CD4-positive, alpha-beta T cell treated with Interleukin-12 subunit alpha and Interleukin-12 subunit beta, for 1 hour (primary cell): ENCODE results near the gene STUB1.

ENCODE experiments used
- DNase-seq: peaks from one replicate; pipeline ENCODE4 v3.0.0-alpha.2; 2020

STUB1 gene

GRCh38 chr16:667780-668518 is 12.3 kb upstream of the STUB1 start, which contains the start of gene RHOT2:
Gene RHOT2 (plus strand): TSS chr16:668132. CDS start chr16:668200, 68 bp downstream.
- peak; percentile 94 for DNase-seq

GRCh38 chr16:668519-669171 is 11.6 kb upstream of the STUB1 start:
- DNase-seq: no peak

- DNase-seq: no peak
Measured at GRCh38 chr16:669666-670065, 10.5 kb upstream of the STUB1 start.

- no peak for DNase-seq
Measured at GRCh38 chr16:670485-671352, 9.5 kb upstream of the STUB1 start.

GRCh38 chr16:671353-672131 is 8.7 kb upstream of the STUB1 start:
- DNase-seq: no peak

GRCh38 chr16:672371-672770 is 7.8 kb upstream of the STUB1 start:
- no peak for DNase-seq

- no peak for DNase-seq
Measured at GRCh38 chr16:672851-673250, 7.4 kb upstream of the STUB1 start.

GRCh38 chr16:673399-673991 is 6.7 kb upstream of the STUB1 start:
- DNase-seq: no peak

GRCh38 chr16:674214-674881 is 5.9 kb upstream of the STUB1 start:
- no peak for DNase-seq

GRCh38 chr16:674968-675883 is 5.0 kb upstream of the STUB1 start, which contains the start of gene RHBDL1:
Gene RHBDL1 (plus strand): TSS chr16:675671. CDS start chr16:675791, 120 bp downstream.
- no peak for DNase-seq

- no peak for DNase-seq
Measured at GRCh38 chr16:675884-676564, 4.2 kb upstream of the STUB1 start.

GRCh38 chr16:676565-676902 is 3.7 kb upstream of the STUB1 start:
- DNase-seq: no peak

GRCh38 chr16:676913-677312 is 3.3 kb upstream of the STUB1 start:
- DNase-seq: peak; percentile 55

GRCh38 chr16:677316-678190 is 2.7 kb upstream of the STUB1 start:
- DNase-seq: no peak

- no peak for DNase-seq
Measured at GRCh38 chr16:678209-678857, 1.9 kb upstream of the STUB1 start.

GRCh38 chr16:678858-679813 is 1.1 kb upstream of the STUB1 start:
- DNase-seq: peak; percentile 59

GRCh38 chr16:680625-680945 is 375 bp downstream of the STUB1 start:
- no peak for DNase-seq
